NB4 (cell line): Measurements from ENCODE around the gene PCNT.

Experiments used
- DNase-seq: peaks from one replicate; pipeline ENCODE4 v3.0.0; 2010; ENCODE audit warnings: low read depth
- H3K4me3 ChIP-seq: one replicate; pipeline ENCODE4 v1.5.1; 2011; ENCODE audit warnings: mild to moderate bottlenecking, low read depth, low read length, moderate library complexity
- MYC ChIP-seq: IDR thresholded peaks from 2 replicates; pipeline ENCODE4 v1.6.1; 2011; ENCODE audit warnings: low read depth, low read length
- POLR2A ChIP-seq: IDR thresholded peaks from 2 replicates; pipeline ENCODE4 v1.6.1; 2011; ENCODE audit warnings: mild to moderate bottlenecking; ENCODE audit not compliant: insufficient read length; ENCODE audit errors: extremely low read depth
- TF ChIP-seq, protein P1 (sequence below): IDR thresholded peaks from 2 replicates; pipeline ENCODE4 v1.6.1; 2011; ENCODE audit warnings: low read depth, low read length
- TF ChIP-seq, protein P2 (sequence below): IDR thresholded peaks from one replicate; pipeline ENCODE4 v1.5.1; 2012; ENCODE audit warnings: low read depth, low read length

The PCNT gene

GRCh38 chr21:46312949-46313348, 11.0 kb upstream of the PCNT start:
- no peak for TF ChIP-seq POLR2A
- TF ChIP-seq MYC: no peak
- TF ChIP-seq, protein P1, sequence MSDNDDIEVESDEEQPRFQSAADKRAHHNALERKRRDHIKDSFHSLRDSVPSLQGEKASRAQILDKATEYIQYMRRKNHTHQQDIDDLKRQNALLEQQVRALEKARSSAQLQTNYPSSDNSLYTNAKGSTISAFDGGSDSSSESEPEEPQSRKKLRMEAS: no peak
- TF ChIP-seq, protein P2, sequence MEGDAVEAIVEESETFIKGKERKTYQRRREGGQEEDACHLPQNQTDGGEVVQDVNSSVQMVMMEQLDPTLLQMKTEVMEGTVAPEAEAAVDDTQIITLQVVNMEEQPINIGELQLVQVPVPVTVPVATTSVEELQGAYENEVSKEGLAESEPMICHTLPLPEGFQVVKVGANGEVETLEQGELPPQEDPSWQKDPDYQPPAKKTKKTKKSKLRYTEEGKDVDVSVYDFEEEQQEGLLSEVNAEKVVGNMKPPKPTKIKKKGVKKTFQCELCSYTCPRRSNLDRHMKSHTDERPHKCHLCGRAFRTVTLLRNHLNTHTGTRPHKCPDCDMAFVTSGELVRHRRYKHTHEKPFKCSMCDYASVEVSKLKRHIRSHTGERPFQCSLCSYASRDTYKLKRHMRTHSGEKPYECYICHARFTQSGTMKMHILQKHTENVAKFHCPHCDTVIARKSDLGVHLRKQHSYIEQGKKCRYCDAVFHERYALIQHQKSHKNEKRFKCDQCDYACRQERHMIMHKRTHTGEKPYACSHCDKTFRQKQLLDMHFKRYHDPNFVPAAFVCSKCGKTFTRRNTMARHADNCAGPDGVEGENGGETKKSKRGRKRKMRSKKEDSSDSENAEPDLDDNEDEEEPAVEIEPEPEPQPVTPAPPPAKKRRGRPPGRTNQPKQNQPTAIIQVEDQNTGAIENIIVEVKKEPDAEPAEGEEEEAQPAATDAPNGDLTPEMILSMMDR: no peak
- no peak for DNase-seq
- H3K4me3 ChIP-seq: no peak overlapping the region

- no peak overlapping the region for H3K4me3 ChIP-seq
- DNase-seq: no peak
- TF ChIP-seq, protein P2: no peak
- TF ChIP-seq, protein P1: no peak
- TF ChIP-seq POLR2A (no peak), MYC (no peak)
Observed at GRCh38 chr21:46314441-46315020, 9.4 kb upstream of the PCNT start.

DNA sequence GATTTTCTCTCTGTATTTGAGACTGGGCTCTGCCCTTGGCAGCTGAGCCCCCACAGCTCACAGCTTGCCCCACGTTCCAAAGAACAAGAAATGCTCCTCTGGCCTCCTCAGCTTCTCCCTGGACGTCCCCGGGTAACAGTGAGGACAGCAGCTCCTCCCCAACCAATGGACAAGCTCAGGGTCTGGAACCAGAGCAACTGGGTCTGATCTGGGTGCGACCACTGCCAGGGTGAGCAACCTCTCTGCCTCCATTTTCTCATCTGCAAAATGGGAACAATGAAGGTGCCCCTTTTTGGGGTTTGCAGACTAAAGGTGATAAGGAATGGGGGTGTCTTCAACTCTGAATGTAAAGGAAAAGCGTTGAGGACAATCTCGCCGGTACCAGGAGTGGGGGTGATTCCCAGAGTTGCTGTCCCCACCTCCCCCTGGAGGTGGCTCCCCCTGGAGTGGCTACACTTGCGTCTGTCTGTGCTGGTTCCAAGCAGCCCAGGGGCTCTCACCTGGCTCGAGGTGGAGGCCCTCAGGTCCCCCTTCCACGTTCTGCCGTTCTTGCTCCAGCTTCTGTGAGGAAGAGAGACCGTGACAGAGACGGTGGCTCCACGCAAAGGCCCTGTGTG, 7.1 kb upstream of the PCNT start:
- no peak overlapping the region for H3K4me3 ChIP-seq
- TF ChIP-seq, protein P2: no peak
- TF ChIP-seq POLR2A: no peak
- no peak for DNase-seq

DNA sequence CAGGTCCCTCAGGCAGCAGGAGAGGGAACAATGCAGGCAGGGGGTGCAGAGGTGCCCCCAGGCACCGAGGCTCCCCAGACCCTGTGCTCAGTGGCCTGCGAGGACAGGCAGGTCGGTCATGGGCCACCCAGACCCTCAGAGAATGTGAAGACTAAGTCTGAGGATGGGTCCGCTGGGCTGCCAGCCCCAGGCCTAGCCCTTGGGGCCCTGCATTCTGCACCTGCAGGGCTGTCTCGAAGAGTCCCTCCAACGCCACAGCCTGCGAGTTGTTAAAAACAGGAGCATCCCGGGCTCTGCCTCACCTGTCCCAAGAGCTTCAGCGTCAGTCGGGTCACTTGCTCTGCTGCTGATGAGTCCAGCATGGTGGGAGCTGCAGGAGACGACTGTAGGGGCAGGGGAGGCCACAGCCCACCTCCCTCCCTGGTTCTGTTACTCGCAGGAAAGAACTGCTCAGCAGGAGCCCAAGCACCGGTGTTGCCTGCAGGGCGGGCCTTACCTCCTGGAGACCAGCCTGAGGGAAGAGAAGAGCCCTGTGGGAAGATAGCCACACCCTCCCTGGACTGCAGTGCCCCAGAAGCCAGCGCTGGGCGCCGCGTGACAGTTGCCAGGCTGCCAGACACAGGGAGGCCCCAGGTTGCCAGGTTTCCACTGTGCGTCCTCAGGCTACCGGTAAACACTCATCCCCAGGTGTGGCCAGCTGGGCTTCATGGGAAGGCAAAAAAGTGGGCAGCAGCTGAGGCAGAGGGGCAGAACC, 6.1 kb upstream of the PCNT start:
- TF ChIP-seq POLR2A (no peak), MYC (no peak)
- TF ChIP-seq, protein P1: no peak
- TF ChIP-seq, protein P2: no peak
- no peak for DNase-seq
- H3K4me3 ChIP-seq: no peak overlapping the region

- H3K4me3 ChIP-seq: no peak overlapping the region
- no peak for DNase-seq
- TF ChIP-seq MYC (no peak), POLR2A (no peak)
- TF ChIP-seq, protein P2: no peak
- TF ChIP-seq, protein P1: no peak
Observed at GRCh38 chr21:46318464-46318845, 5.5 kb upstream of the PCNT start.
